Umbilical cord (tissue), 2 donors: ENCODE results near the gene VPS13D. TPM values are rescaled to one million over a fixed set of nuclear protein-coding genes. Genes with fewer than 3 reads are reported as not detected.
"Not testable (repeated sequence)": the region's sequence is repeated elsewhere in the genome, so short reads cannot be mapped to it uniquely, and the experiment has no call there.

Source experiments
- DNase-seq: peaks from one replicate; pipeline ENCODE4 v3.0.0-alpha.2; 2015; ENCODE audit warnings: low spot score
- total RNA-seq: library from RNA; depleted of rRNA; stranded (reverse); fragments of >200 nt; gene quantifications from one replicate; pipeline ENCODE4 v1.2.3, GENCODE V29; 2014; ENCODE audit warnings: low replicate concordance; ENCODE audit not compliant: insufficient read depth

VPS13D gene
- total RNA-seq, 1 donor from 2014 or later: 31.3 TPM

DNA sequence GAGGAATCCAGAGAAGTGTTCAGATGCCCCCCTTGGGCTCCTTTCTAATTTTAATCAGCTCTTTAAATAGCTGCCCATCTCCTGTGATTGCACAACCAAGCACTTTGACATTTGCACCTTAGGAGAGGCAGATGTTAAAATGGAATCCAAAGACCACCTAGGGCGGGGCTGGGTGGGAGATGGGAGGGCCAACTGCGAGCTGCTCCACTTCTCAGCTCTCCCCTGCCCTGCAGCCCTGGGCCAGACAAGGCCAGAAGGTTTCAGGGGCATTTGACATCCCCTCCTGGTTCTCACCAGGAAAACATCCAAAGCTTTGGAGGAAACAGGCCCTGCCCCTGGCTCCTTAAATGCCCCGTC is 281.3 kb downstream of the VPS13D start:
- DNase-seq: no peak

DNA sequence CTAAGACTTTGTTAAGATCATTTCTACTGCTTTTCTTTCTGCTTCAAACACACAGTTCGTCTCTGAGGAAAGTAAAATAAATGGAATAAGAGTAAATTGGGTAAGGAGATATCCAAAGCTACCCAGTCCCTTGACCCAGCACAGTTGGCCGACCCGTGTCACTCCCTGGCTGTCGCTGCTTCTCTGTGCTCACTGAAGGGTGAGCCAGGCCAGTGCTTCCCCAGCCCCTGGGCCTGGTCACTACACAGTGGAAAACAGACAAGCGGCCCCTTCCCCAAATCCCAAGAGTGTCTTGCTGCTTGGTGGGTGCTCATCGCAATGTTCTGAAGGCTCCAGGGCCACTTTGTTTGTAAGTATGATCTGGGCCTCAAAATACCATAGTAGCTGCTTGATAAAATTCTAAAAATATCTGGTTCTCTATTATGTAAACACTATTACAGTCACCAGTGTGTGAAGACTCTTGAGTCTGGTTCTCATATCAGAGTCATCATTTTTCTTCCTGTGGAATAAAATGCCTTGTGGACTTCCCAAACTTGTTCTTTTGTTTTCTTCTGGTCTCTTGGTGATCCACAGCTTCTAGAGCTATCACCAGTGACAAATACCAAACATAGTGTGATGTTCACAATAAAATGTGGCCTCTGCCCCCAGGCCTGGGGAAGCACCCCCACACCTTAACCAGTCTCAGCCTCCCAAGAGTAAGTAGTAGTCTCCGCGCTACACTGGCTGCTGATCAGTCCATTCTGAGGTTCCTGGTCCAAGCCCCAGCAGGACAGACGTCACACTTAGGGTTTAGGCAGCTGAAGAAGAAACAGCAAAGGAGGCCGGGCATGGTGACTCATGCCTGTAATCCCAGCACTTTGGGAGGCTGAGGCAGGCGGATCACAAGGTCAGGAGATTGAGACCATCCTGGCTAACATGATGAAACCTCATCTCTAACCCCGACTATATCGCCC is 282.0 kb downstream of the VPS13D start:
- peak; percentile 52 for DNase-seq

GRCh38 chr1:12513181-12513580 is 283.4 kb downstream of the VPS13D start:
- DNase-seq: no peak

DNA sequence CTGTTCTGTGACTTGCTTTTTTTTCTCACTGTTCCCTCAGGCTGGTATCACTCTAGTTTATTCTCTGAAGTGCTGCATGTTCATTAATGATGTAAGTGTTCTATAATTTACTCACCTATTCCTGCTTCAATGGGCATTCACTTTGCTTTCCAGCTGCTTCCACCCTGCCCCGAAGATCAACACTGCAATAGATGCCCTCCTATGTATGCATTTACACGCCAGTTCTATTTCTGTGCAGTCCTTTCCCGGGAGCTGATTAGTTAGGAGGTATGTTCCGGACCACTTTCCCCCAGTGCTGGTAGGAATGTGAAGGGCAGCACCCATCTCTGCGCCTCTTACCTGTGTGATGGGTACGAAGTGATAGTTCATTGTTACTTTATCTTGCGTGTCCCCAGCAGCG is 284.8 kb downstream of the VPS13D start:
- DNase-seq: no peak

GRCh38 chr1:12515234-12515633 is 285.4 kb downstream of the VPS13D start:
- no peak for DNase-seq

- DNase-seq: no peak
These were observed 286.9 kb downstream of the VPS13D start for GRCh38 chr1:12516741-12517140.

GRCh38 chr1:12518931-12519692 is 289.3 kb downstream of the VPS13D start:
- DNase-seq: peak; percentile 64

- DNase-seq: no peak
These were observed 290.0 kb downstream of the VPS13D start for GRCh38 chr1:12519693-12520364.

DNA sequence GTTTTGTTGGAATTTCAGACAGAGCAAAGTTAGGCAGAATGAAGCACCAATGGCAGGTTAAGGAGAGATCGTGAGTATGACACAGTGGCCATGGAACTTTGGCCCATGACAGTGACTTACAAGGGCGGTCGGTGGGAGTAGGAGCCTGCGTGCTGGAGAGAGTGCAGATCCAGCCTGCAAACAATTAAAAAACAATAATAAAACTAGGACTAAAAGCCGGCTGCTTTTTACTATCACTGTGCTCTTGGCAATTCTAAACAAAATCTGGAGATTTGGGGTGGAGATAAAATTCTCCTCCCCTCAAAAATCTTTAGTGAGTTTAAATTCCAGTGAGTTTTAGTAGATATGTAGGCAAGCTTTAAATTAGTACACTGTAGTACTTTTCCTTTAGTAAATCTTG is 291.3 kb downstream of the VPS13D start:
- no peak for DNase-seq

- DNase-seq: not testable (repeated sequence)
These were observed 292.9 kb downstream of the VPS13D start for GRCh38 chr1:12522780-12523179.

DNA sequence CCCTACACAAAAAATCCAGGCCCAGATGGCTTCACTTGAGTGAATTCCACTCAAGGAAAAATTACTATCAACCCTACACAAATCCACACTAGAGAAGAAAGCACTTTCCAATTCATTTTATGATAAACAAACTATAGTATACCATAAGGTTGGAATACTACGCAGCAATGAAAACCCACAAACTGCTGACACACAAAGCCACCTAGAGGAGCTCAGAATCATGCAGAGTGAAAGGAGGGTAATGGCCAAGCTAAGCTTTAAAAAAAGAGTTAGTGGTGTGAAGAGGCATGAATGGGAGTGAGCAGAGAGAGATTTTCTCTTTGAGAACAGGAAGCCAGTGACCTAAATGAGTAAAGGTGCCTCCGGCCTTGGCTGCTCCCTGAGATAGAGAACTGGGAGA is 294.4 kb downstream of the VPS13D start:
- no peak for DNase-seq

GRCh38 chr1:12525311-12526181 is 295.7 kb downstream of the VPS13D start:
- DNase-seq: no peak

DNA sequence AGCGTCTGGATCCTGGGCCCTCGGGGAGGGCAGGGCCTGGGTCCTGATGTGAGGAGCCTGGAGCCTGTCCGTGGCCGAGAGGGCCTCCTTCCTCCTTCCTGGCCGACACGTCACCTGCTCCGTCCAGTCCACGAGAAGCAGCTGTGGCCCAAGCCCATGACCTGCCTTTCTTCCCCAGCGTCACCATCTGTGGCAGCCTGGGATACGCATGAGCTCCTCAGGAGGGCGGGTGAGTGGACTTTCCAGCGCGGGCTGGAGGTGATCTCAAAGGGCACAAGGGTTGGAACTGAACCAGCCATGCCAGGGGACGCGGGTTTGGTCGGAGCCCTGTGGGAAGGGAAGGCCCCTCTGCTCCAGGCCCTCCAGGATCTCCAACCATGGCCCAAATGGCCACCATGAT is 297.7 kb downstream of the VPS13D start:
- no peak for DNase-seq

GRCh38 chr1:12528021-12528852 is 298.4 kb downstream of the VPS13D start:
- no peak for DNase-seq

DNA sequence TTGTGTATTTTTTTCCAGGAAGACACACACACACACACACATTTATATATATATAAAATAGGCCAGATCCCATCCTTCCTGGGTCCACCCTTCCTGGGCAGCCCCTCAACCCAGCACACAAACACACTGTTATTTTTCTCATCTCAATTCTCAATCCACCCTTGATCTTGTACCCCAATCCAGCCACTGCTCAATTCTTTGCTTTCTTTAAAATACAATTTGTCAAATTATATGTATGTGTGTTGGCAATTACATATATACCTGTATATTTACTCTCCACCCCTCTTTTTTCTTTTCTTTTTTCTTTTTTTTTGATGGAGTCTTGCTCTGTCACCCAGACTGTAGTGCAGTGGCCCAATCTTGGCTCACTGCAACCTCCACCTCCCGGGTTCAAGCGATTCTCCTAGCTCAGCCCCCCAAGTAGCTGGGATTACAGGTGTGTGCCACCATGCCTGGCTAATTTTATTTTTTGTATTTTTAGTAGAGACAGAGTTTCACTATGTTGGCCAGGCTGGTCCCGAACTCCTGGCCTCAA is 299.9 kb downstream of the VPS13D start:
- no peak for DNase-seq

GRCh38 chr1:12530462-12531178 is 300.8 kb downstream of the VPS13D start:
- DNase-seq: no peak

DNA sequence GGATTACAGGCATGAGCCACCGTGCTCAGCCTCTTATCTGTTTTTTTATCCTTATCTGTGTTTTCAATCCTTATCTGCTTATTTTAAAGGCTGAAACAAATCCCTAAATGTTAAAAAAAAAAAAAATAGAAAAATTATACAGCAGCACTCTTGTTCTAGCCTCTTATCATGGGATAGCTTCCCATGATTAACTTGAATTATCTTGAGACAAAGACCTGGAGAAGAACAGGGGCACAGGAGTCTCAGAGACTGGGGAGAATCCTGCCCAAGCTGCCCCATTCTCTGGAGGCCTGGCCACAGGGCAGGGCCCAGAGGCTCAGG is 301.3 kb downstream of the VPS13D start:
- DNase-seq: peak; percentile 67

- no peak for DNase-seq
These were observed 302.8 kb downstream of the VPS13D start for GRCh38 chr1:12532405-12533315.
